A549 (cell line): ENCODE measurements around the gene TEX11. TPM values are rescaled to one million over a fixed set of nuclear protein-coding genes. Genes with fewer than 3 reads are reported as not detected.

Experiments
- ATAC-seq, 2 experiments: fragments of 200-7000 bp in 1 of 2; fragments of >200 bp in 1 of 2; cut with Nextera tagmentation in 1 of 2; cut with Tn5 transposase in 1 of 2; 3 replicates each; pipeline versions ENCODE4 v1.8.0 to v1.9.1; 2018 to 2020; ENCODE audit warnings: mild to moderate bottlenecking in 1 of 2, moderate library complexity in 1 of 2
- CTCF ChIA-PET: fragments of 300-600 bp; sonication (Branson Sonifier 250); formaldehyde crosslinking; extraction: SDS; loops from one replicate; lab custom pipeline; 2021; ENCODE audit warnings: antibody characterized with exemption, inconsistent platforms; lab: Yijun Ruan, JAX
- POLR2A ChIA-PET: fragments of 350-600 bp; formaldehyde crosslinking; extraction: SDS; loops from one replicate; lab custom pipeline; 2021; ENCODE audit warnings: antibody characterized with exemption, inconsistent platforms; lab: Yijun Ruan, JAX
- DNase-seq, 2 experiments: peaks; one replicate each; pipeline versions ENCODE4 v3.0.0 to v3.0.0-alpha.2; 2011 to 2016; ENCODE audit warnings: low read depth in 1 of 2, low spot score in 1 of 2
- FAIRE-seq: peaks from 2 replicates; lab custom pipeline; 2011; peaks lifted over from hg19 to GRCh38; lab: Jason Lieb, UNC
- H3K27ac ChIP-seq, 2 experiments: fragments of >200 bp; sonication (Bioruptor Twin); formaldehyde crosslinking; 3 replicates each; pipeline ENCODE4 v1.5.1; 2016 to 2017
- H3K4me1 ChIP-seq: fragments of >200 bp; sonication (Bioruptor Twin); formaldehyde crosslinking; 3 replicates; pipeline ENCODE4 v1.6.1; 2016
- H3K4me2 ChIP-seq: fragments of >200 bp; sonication (Bioruptor Twin); formaldehyde crosslinking; 3 replicates; pipeline ENCODE4 v1.6.1; 2016
- H3K4me3 ChIP-seq: fragments of >200 bp; sonication (Bioruptor Twin); formaldehyde crosslinking; 3 replicates; pipeline ENCODE4 v1.5.1; 2016
- H3K9me3 ChIP-seq: fragments of >200 bp; sonication (Bioruptor Twin); formaldehyde crosslinking; 3 replicates; pipeline ENCODE4 v1.6.1; 2016
- CBX2 ChIP-seq: fragments of 200-600 bp; sonication (generic); IDR thresholded peaks from 2 replicates; pipeline ENCODE4 v1.6.1; 2016; ENCODE audit warnings: low read depth, mild to moderate bottlenecking, borderline replicate concordance
- CEBPB ChIP-seq, 2 experiments: fragments of >200 bp in 1 of 2; sonication (Bioruptor Twin) in 1 of 2; formaldehyde crosslinking in 1 of 2; IDR thresholded peaks; 2 replicates each; pipeline ENCODE4 v1.6.1; 2012 to 2016
- CTCF ChIP-seq: fragments of >200 bp; sonication (Bioruptor Twin); formaldehyde crosslinking; IDR thresholded peaks from 3 replicates; pipeline ENCODE4 v1.5.1; 2016
- E2F6 ChIP-seq: IDR thresholded peaks from 2 replicates; pipeline ENCODE4 v1.6.1; 2012; ENCODE audit warnings: low read depth, borderline replicate concordance
- EHMT2 ChIP-seq: fragments of 200-600 bp; sonication (generic); IDR thresholded peaks from 2 replicates; pipeline ENCODE4 v1.6.1; 2016; ENCODE audit warnings: antibody characterized with exemption, low read depth, mild to moderate bottlenecking, moderate library complexity
- EP300 ChIP-seq, 2 experiments: fragments of >200 bp; sonication (Bioruptor Twin); formaldehyde crosslinking; IDR thresholded peaks; 2 replicates in 1 of 2; 3 replicates in 1 of 2; pipeline ENCODE4 v1.6.1; 2016 to 2017
- ESRRA ChIP-seq: fragments of 150-350 bp; IDR thresholded peaks from 2 replicates; pipeline ENCODE4 v1.6.1; 2014; ENCODE audit warnings: mild to moderate bottlenecking, low read length, borderline replicate concordance
- FOSL2 ChIP-seq, 2 experiments: fragments of 450-650 bp in 1 of 2; fragments of >200 bp in 1 of 2; sonication (Bioruptor Twin) in 1 of 2; formaldehyde crosslinking; IDR thresholded peaks; 2 replicates each; pipeline versions ENCODE4 v1.5.0 to v1.6.1; 2016 to 2020; ENCODE audit warnings: mild to moderate bottlenecking in 1 of 2, moderate library complexity in 1 of 2
- HDAC2 ChIP-seq: fragments of 200-600 bp; sonication (generic); IDR thresholded peaks from 2 replicates; pipeline ENCODE4 v1.6.1; 2016
- HES2 ChIP-seq: fragments of >200 bp; sonication (Bioruptor Twin); formaldehyde crosslinking; IDR thresholded peaks from 2 replicates; pipeline ENCODE4 v1.6.1; 2016
- JUN ChIP-seq, 2 experiments: fragments of >200 bp; sonication (Bioruptor Twin); formaldehyde crosslinking; IDR thresholded peaks; 2 replicates in 1 of 2; 3 replicates in 1 of 2; pipeline ENCODE4 v1.6.1; 2016 to 2017
- MAX ChIP-seq: IDR thresholded peaks from 2 replicates; pipeline ENCODE4 v1.6.1; 2012
- NR3C1 ChIP-seq: fragments of >200 bp; sonication (Bioruptor Twin); formaldehyde crosslinking; IDR thresholded peaks from 3 replicates; pipeline ENCODE4 v1.6.1; 2017
- PHF8 ChIP-seq: fragments of 200-600 bp; sonication (generic); IDR thresholded peaks from 2 replicates; pipeline ENCODE4 v1.6.1; 2016; ENCODE audit warnings: low read depth, mild to moderate bottlenecking, antibody characterized with exemption, moderate library complexity, borderline replicate concordance
- POLR2A ChIP-seq: IDR thresholded peaks from 2 replicates; pipeline ENCODE4 v1.6.1; 2012; ENCODE audit warnings: mild to moderate bottlenecking, low read length
- POLR2AphosphoS2 ChIP-seq: conservative IDR thresholded peaks from 2 replicates; pipeline ENCODE4 v1.6.1; 2012; ENCODE audit warnings: low read length, improper control_type of control experiment, inconsistent platforms
- RCOR1 ChIP-seq: fragments of 150-350 bp; IDR thresholded peaks from 2 replicates; pipeline ENCODE4 v1.6.1; 2014; ENCODE audit warnings: antibody characterized with exemption, low read length, low read depth
- REST ChIP-seq: fragments of 200-600 bp; sonication (generic); IDR thresholded peaks from 2 replicates; pipeline ENCODE4 v1.6.1; 2016; ENCODE audit warnings: antibody characterized with exemption, mild to moderate bottlenecking, moderate library complexity
- TFCP2L1 ChIP-seq: fragments of 250-450 bp; sonication (Bioruptor Pico); IDR thresholded peaks from 2 replicates; pipeline ENCODE4 v1.5.0; 2021; ENCODE audit warnings: mild to moderate bottlenecking
- TP53 ChIP-seq: fragments of 250-450 bp; sonication (Bioruptor Pico); IDR thresholded peaks from 2 replicates; pipeline ENCODE4 v1.5.0; 2021; ENCODE audit warnings: mild to moderate bottlenecking, moderate library complexity
- WGBS: methylation state at CpG from one replicate; pipeline ENCODE4 v1.1.6; 2017; ENCODE audit errors: missing lambda C conversion rate; 5-methylcytosine and 5-hydroxymethylcytosine counted together
- polyA plus RNA-seq, 4 experiments: library from polyadenylated mRNA; depleted of rRNA in 3 of 4; stranded (reverse); fragments of >200 nt; fragmentation: RNase III in 1 of 4; extraction: RNeasy Plus Mini Kit Qiagen cat#74134 plus additional on column Dnase treatment in 1 of 4; gene quantifications; 2 replicates in 3 of 4; 3 replicates in 1 of 4; pipeline ENCODE4 v1.2.3, GENCODE V29; 2011 to 2017

The TEX11 gene
- polyA plus RNA-seq, 2 of the 4 experiments (the other 2 are of a cell fraction) = not detected

- H3K4me3 ChIP-seq = no peak overlapping the region
- 57% methylated on average over 7 of the region's 7 CpGs for WGBS
- ChIA-PET CTCF (interaction anchor here (0.8 to 3.8 kb wide), 3 partner anchors 98 to 129 kb away, joined by 3 to 31 read pairs (median 3); partner anchors contain the start of gene GDPD2), POLR2A (no interaction called here)
- H3K27ac ChIP-seq = no peak overlapping the region
- peak; percentile 82 for FAIRE-seq
- ATAC-seq = no peak
- no peak overlapping the region for H3K4me2 ChIP-seq
- peaks cover 8% of the 10 kb centered on the region; the same call in 2 of the 3 replicates for H3K4me1 ChIP-seq
- H3K9me3 ChIP-seq = no peaks in the 10 kb centered on the region
- TF ChIP-seq EHMT2 (no peak), POLR2AphosphoS2 (no peak), MAX (no peak), RCOR1 (no peak)
- DNase-seq = no peak
Measured at GRCh38 chrX:70552130-70552704, 356.3 kb downstream of the TEX11 start.

GRCh38 chrX:70549429-70549828 is 359.1 kb downstream of the TEX11 start:
- Histone ChIP-seq H3K4me1 (peaks cover 8% of the 10 kb centered on the region; the same call in 2 of the 3 replicates), H3K4me3 (no peak overlapping the region), H3K27ac (no peak overlapping the region), H3K9me3 (no peaks in the 10 kb centered on the region), H3K4me2 (no peak overlapping the region)
- FAIRE-seq (no peak), ATAC-seq (no peak), DNase-seq (no peak)
- TF ChIP-seq PHF8 (no peak), FOSL2 (IDR thresholded peaks at IDR 0.05) (no peak), FOSL2 (CRISPR knock-in tag; IDR thresholded peaks at IDR 0.05) (no peak), JUN (IDR thresholded peaks at IDR 0.05) (no peak), POLR2A (no peak), NR3C1 (no peak), TP53 (CRISPR knock-in tag) (no peak), POLR2AphosphoS2 (no peak), EP300 (IDR thresholded peaks at IDR 0.05) (no peak), EHMT2 (no peak), RCOR1 (no peak), CBX2 (no peak), E2F6 (no peak), CEBPB (IDR thresholded peaks at IDR 0.05) (no peak), HES2 (no peak), HDAC2 (no peak), CTCF (no peak), TFCP2L1 (CRISPR knock-in tag) (no peak), ESRRA (no peak), MAX (no peak), REST (no peak)
- WGBS = 92% methylated on average over 2 of the region's 3 CpGs
- CTCF ChIA-PET = interaction anchor here (1.3 to 2.8 kb wide), 2 partner anchors 95 to 98 kb away, joined by 4 to 7 read pairs; no protein-coding TSS in a partner anchor
- POLR2A ChIA-PET = no interaction called here
